H1 (cell line): ENCODE measurements around the gene CEP120.
"Not testable (repeated sequence)": the region's sequence is repeated elsewhere in the genome, so short reads cannot be mapped to it uniquely, and the experiment has no call there.

Experiments
- ATF3 ChIP-seq: IDR thresholded peaks from 2 replicates; pipeline ENCODE4 v1.6.1; 2011; ENCODE audit warnings: low read depth, mild to moderate bottlenecking, low read length; ENCODE audit not compliant: insufficient read depth
- CHD2 ChIP-seq: IDR thresholded peaks from 2 replicates; pipeline ENCODE4 v1.6.1; 2012; ENCODE audit warnings: low read length, improper control_type of control experiment
- CTCF ChIP-seq, 3 experiments: IDR thresholded peaks; 1 replicate in 2 of 3; 2 replicates in 1 of 3; pipeline versions ENCODE4 v1.5.1 to v1.6.1; 2011; ENCODE audit warnings: low read length in 3 of 3, mild to moderate bottlenecking in 3 of 3, inconsistent platforms in 2 of 3, low read depth in 1 of 3, moderate library complexity in 1 of 3; ENCODE audit not compliant: insufficient read depth in 1 of 3; ENCODE audit errors: control extremely low read depth in 1 of 3
- EZH2 ChIP-seq: fragments of 200-600 bp; sonication (generic); IDR thresholded peaks from 2 replicates; pipeline ENCODE4 v1.7.1; 2012; ENCODE audit warnings: low read depth, mild to moderate bottlenecking, moderate library complexity, low read length, inconsistent platforms; ENCODE audit not compliant: severe bottlenecking
- JUN ChIP-seq: IDR thresholded peaks from 2 replicates; pipeline ENCODE4 v1.6.1; 2011; ENCODE audit warnings: low read depth, mild to moderate bottlenecking, improper control_type of control experiment, low read length
- KDM1A ChIP-seq: fragments of 200-600, 300-600 bp; sonication (generic); IDR thresholded peaks from 2 replicates; pipeline ENCODE4 v1.7.1; 2016; ENCODE audit warnings: mild to moderate bottlenecking, low read length, borderline replicate concordance
- MAFK ChIP-seq: IDR thresholded peaks from 2 replicates; pipeline ENCODE4 v1.6.1; 2012; ENCODE audit warnings: low read depth, mild to moderate bottlenecking, improper control_type of control experiment, low read length
- MAX ChIP-seq: IDR thresholded peaks from 2 replicates; pipeline ENCODE4 v1.6.1; 2012; ENCODE audit warnings: inconsistent platforms
- POLR2A ChIP-seq, 2 experiments: IDR thresholded peaks; 1 replicate in 1 of 2; 2 replicates in 1 of 2; pipeline ENCODE4 v1.6.1; 2011; ENCODE audit warnings: low read depth in 2 of 2, low read length in 2 of 2, mild to moderate bottlenecking in 2 of 2; ENCODE audit errors: control extremely low read depth in 1 of 2
- POLR2AphosphoS5 ChIP-seq: IDR thresholded peaks from 2 replicates; pipeline ENCODE4 v1.6.1; 2011; ENCODE audit warnings: low read depth, low read length
- SIN3A ChIP-seq, 2 experiments: IDR thresholded peaks in 1 of 2; conservative IDR thresholded peaks in 1 of 2; 2 replicates each; pipeline ENCODE4 v1.6.1; 2011 to 2012; ENCODE audit warnings: low read length in 2 of 2, improper control_type of control experiment in 1 of 2, low read depth in 1 of 2, mild to moderate bottlenecking in 1 of 2

- not testable (repeated sequence) for TF ChIP-seq POLR2A (IDR thresholded peaks at IDR 0.05; ENCODE audit: control extremely low read depth in 1 of 2, low read depth in 2 of 2, low read length in 2 of 2); CTCF (IDR thresholded peaks at IDR 0.05; ENCODE audit: control extremely low read depth in 1 of 3, insufficient read depth in 1 of 3, low read depth in 1 of 3, low read length in 3 of 3); CHD2; KDM1A; SIN3A (conservative IDR thresholded peaks at IDR 0.05 in 1 of 2, IDR thresholded peaks at IDR 0.05 in 1 of 2; ENCODE audit: low read depth in 1 of 2, low read length in 2 of 2); POLR2AphosphoS5; ATF3; EZH2; JUN; MAX; MAFK
Observed at GRCh38 chr5:123430441-123430840, 7.2 kb upstream of the CEP120 start.
